ENCODE results near the gene MPHOSPH6. TPM values are rescaled to one million over a fixed set of nuclear protein-coding genes. Genes with fewer than 3 reads are reported as not detected.

The MPHOSPH6 gene
- polyA plus RNA-seq, 1 of the 3 experiments (the other 2 are of a cell fraction), result 9.4 TPM

GRCh38 chr16:82156761-82157533 lies 13.1 kb downstream of the MPHOSPH6 start:
- Histone ChIP-seq H3K36me3 (replicated peaks in 1 of 2; ENCODE audit: control insufficient read depth in 1 of 2, insufficient read depth in 2 of 2, low read length in 1 of 2) (peaks cover 31 to 37% of the 10 kb centered on the region in 2 experiments), H4K20me1 (ENCODE audit: insufficient read depth) (0 out of 2 replicates have a peak, but pooled peaks cover 4% of the 10 kb centered on the region), H3F3A (replicated peaks; ENCODE audit: insufficient read depth) (no peaks in the 10 kb centered on the region), H2AFZ (ENCODE audit: low read depth) (no peak overlapping the region), H3K4me3 (ENCODE audit: low read depth in 2 of 2, low read length in 1 of 2) (no peak overlapping the region), H3K79me2 (ENCODE audit: insufficient read depth) (peaks cover 21% of the 10 kb centered on the region), H3K27me3 (ENCODE audit: insufficient read depth) (no peaks in the 10 kb centered on the region), H3K4me1 (ENCODE audit: control insufficient read depth in 1 of 2, insufficient read depth in 2 of 2, low read depth in 1 of 2, low read length in 1 of 2) (no peaks in the 10 kb centered on the region), H3K27ac (ENCODE audit: low read depth in 2 of 2, low read length in 1 of 2) (no peak overlapping the region), H3K9me2 (no peaks in the 10 kb centered on the region), H3K9me3 (no peaks in the 10 kb centered on the region), H3K9ac (no peak overlapping the region), H3K4me2 (no peak overlapping the region)
- ChIA-PET CTCF (no interaction called here), POLR2A (no interaction called here)
- no peak for DNase-seq
- WGBS (ENCODE audit: low lambda C conversion rate), result 96% methylated on average over 14 of the region's 14 CpGs
- no peak for TF ChIP-seq SMC3 (IDR thresholded peaks at IDR 0.05; ENCODE audit: low read depth, low read length)
- TF ChIP-seq SIN3A (IDR thresholded peaks at IDR 0.05; ENCODE audit: borderline replicate concordance, low read depth, low read length), result no peak
- no peak for TF ChIP-seq JUND (IDR thresholded peaks at IDR 0.05)
- TF ChIP-seq MXI1 (IDR thresholded peaks at IDR 0.05; ENCODE audit: low read depth, low read length), result no peak
- TF ChIP-seq EZH2phosphoT487 (IDR thresholded peaks at IDR 0.05; ENCODE audit: borderline replicate concordance, low read depth), result no peak
- no peak for TF ChIP-seq NFIC (IDR thresholded peaks at IDR 0.05; ENCODE audit: borderline replicate concordance)
- no peak for TF ChIP-seq TEAD4 (IDR thresholded peaks at IDR 0.05; ENCODE audit: borderline replicate concordance, insufficient read depth)
- no peak for TF ChIP-seq RCOR1 (IDR thresholded peaks at IDR 0.05; ENCODE audit: low read length)
- no peak for TF ChIP-seq POLR2AphosphoS5 (IDR thresholded peaks at IDR 0.05; ENCODE audit: low read depth, low read length)
- no peak for TF ChIP-seq CHD2 (IDR thresholded peaks at IDR 0.05; ENCODE audit: low read length, partially characterized antibody)
- TF ChIP-seq MEF2A (IDR thresholded peaks at IDR 0.05; ENCODE audit: borderline replicate concordance, low read depth), result no peak
- TF ChIP-seq TAF1 (IDR thresholded peaks at IDR 0.05; ENCODE audit: borderline replicate concordance, low read depth, low read length), result no peak
- TF ChIP-seq USF2 (IDR thresholded peaks at IDR 0.05; ENCODE audit: borderline replicate concordance, low read depth, low read length), result no peak
- TF ChIP-seq REST (IDR thresholded peaks at IDR 0.05; ENCODE audit: low read depth, low read length), result no peak
- no peak for TF ChIP-seq EP300 (IDR thresholded peaks at IDR 0.05; ENCODE audit: borderline replicate concordance in 1 of 2, low read depth in 1 of 2, low read length in 1 of 2)
- TF ChIP-seq ELF1 (IDR thresholded peaks at IDR 0.05), result no peak
- TF ChIP-seq CTCF (IDR thresholded peaks at IDR 0.05), result no peak

Measured in SK-N-SH (cell line).